T-helper 17 cell (primary cell): ENCODE measurements around the gene DDOST. TPM values are rescaled to one million over a fixed set of nuclear protein-coding genes. Genes with fewer than 3 reads are reported as not detected.

Experiments
- ATAC-seq: fragments of 150-1000 bp; cut with Tn5 transposase; 2 replicates; pipeline ENCODE4 v1.10.0; 2021; ENCODE audit warnings: mild to moderate bottlenecking, moderate library complexity
- DNase-seq, 3 donors: peaks; one replicate each; pipeline versions ENCODE4 v3.0.0 to v3.0.0-alpha.2; 2020 to 2021
- H3K9me3 ChIP-seq: one replicate; pipeline ENCODE4 v1.7.0; 2013; ENCODE audit warnings: low read length, mild to moderate bottlenecking; ENCODE audit not compliant: control insufficient read depth, poor library complexity, severe bottlenecking
- H3K27ac Mint-ChIP-seq: one replicate; pipeline ENCODE4 v1.8.0; 2022; ENCODE audit warnings: mild to moderate bottlenecking, moderate library complexity, mixed read lengths
- H3K27me3 Mint-ChIP-seq: one replicate; pipeline ENCODE4 v1.8.0; 2022; ENCODE audit warnings: mixed read lengths
- H3K36me3 Mint-ChIP-seq: one replicate; pipeline ENCODE4 v1.8.0; 2022; ENCODE audit warnings: low read depth, mixed read lengths
- H3K4me1 Mint-ChIP-seq: one replicate; pipeline ENCODE4 v1.8.0; 2022; ENCODE audit warnings: mild to moderate bottlenecking, mixed read lengths
- H3K4me3 Mint-ChIP-seq: one replicate; pipeline ENCODE4 v1.8.0; 2022; ENCODE audit warnings: mild to moderate bottlenecking, moderate library complexity, mixed read lengths
- total RNA-seq, 4 donors: library from RNA in 2 of 4; stranded (reverse) in 2 of 4; gene quantifications; one replicate each; pipeline ENCODE4 v1.2.3 and lab custom pipeline; 2022 to 2026

Gene DDOST
- total RNA-seq, 2 donors from 2014 or later = 104 to 112 TPM

- ATAC-seq = no peak
- no peak overlapping the region for H3K27ac Mint-ChIP-seq
- peaks cover 32% of the 10 kb centered on the region for H3K4me1 Mint-ChIP-seq
- H3K27me3 Mint-ChIP-seq = no peaks in the 10 kb centered on the region
- H3K36me3 Mint-ChIP-seq = peaks cover 3% of the 10 kb centered on the region
- H3K4me3 Mint-ChIP-seq = no peak overlapping the region
- H3K9me3 ChIP-seq = no peaks in the 10 kb centered on the region
- no peak for DNase-seq
Measured at GRCh38 chr1:20663969-20664715, 3.0 kb upstream of the DDOST start.

- H3K27me3 Mint-ChIP-seq = no peaks in the 10 kb centered on the region
- peaks cover 3% of the 10 kb centered on the region for H3K36me3 Mint-ChIP-seq
- peak overlapping the region; percentile 43 for H3K4me3 Mint-ChIP-seq
- H3K4me1 Mint-ChIP-seq = peaks cover 33% of the 10 kb centered on the region
- no peaks in the 10 kb centered on the region for H3K9me3 ChIP-seq
- DNase-seq (no peak), ATAC-seq (no peak)
- no peak overlapping the region for H3K27ac Mint-ChIP-seq
Measured at GRCh38 chr1:20663365-20663764, 2.2 kb upstream of the DDOST start.

- peaks cover 35% of the 10 kb centered on the region for H3K4me1 Mint-ChIP-seq
- DNase-seq = no peak
- H3K36me3 Mint-ChIP-seq = peaks cover 3% of the 10 kb centered on the region
- peak overlapping the region; percentile 99 for H3K27ac Mint-ChIP-seq
- no peaks in the 10 kb centered on the region for H3K9me3 ChIP-seq
- no peaks in the 10 kb centered on the region for H3K27me3 Mint-ChIP-seq
- ATAC-seq = no peak
- H3K4me3 Mint-ChIP-seq = peak overlapping the region; percentile 96
Measured at GRCh38 chr1:20662110-20662475, 924 bp upstream of the DDOST start.

GRCh38 chr1:20660847-20661206 lies 342 bp downstream of the DDOST start:
- peak; percentile 4 for ATAC-seq
- no peaks in the 10 kb centered on the region for H3K9me3 ChIP-seq
- no peak for DNase-seq
- Mint-ChIP-seq H3K27ac (peak overlapping the region; percentile 99), H3K36me3 (peaks cover 3% of the 10 kb centered on the region), H3K4me3 (peak overlapping the region; percentile 96), H3K27me3 (no peaks in the 10 kb centered on the region), H3K4me1 (peaks cover 39% of the 10 kb centered on the region)

GRCh38 chr1:20660363-20660762 lies 806 bp downstream of the DDOST start:
- Mint-ChIP-seq H3K27me3 (no peaks in the 10 kb centered on the region), H3K27ac (peak overlapping the region; percentile 99), H3K36me3 (peaks cover 3% of the 10 kb centered on the region), H3K4me1 (peaks cover 39% of the 10 kb centered on the region), H3K4me3 (peak overlapping the region; percentile 96)
- ATAC-seq (no peak), DNase-seq (no peak)
- H3K9me3 ChIP-seq = no peaks in the 10 kb centered on the region

- Mint-ChIP-seq H3K4me1 (peaks cover 39% of the 10 kb centered on the region), H3K36me3 (peaks cover 3% of the 10 kb centered on the region), H3K27me3 (no peaks in the 10 kb centered on the region), H3K27ac (peak overlapping the region; percentile 99), H3K4me3 (no peak overlapping the region)
- ATAC-seq (no peak), DNase-seq (no peak)
- no peaks in the 10 kb centered on the region for H3K9me3 ChIP-seq
Measured at GRCh38 chr1:20658166-20658915, 2.8 kb downstream of the DDOST start.

GRCh38 chr1:20657024-20657423 lies 4.1 kb downstream of the DDOST start:
- H3K4me1 Mint-ChIP-seq = peaks cover 32% of the 10 kb centered on the region
- H3K4me3 Mint-ChIP-seq = peak overlapping the region; percentile 57
- no peak for ATAC-seq
- no peaks in the 10 kb centered on the region for H3K9me3 ChIP-seq
- peaks cover 6% of the 10 kb centered on the region for H3K36me3 Mint-ChIP-seq
- no peaks in the 10 kb centered on the region for H3K27me3 Mint-ChIP-seq
- H3K27ac Mint-ChIP-seq = peak overlapping the region; percentile 99
- no peak for DNase-seq

GRCh38 chr1:20654104-20654690 lies 7.0 kb downstream of the DDOST start:
- Mint-ChIP-seq H3K27ac (peak overlapping the region; percentile 65), H3K4me1 (peaks cover 11% of the 10 kb centered on the region), H3K4me3 (no peak overlapping the region), H3K36me3 (peaks cover 10% of the 10 kb centered on the region), H3K27me3 (no peaks in the 10 kb centered on the region)
- no peaks in the 10 kb centered on the region for H3K9me3 ChIP-seq
- DNase-seq (no peak), ATAC-seq (no peak)

GRCh38 chr1:20652300-20652699 lies 8.9 kb downstream of the DDOST start:
- ATAC-seq (no peak), DNase-seq (no peak)
- no peaks in the 10 kb centered on the region for H3K27me3 Mint-ChIP-seq
- no peaks in the 10 kb centered on the region for H3K9me3 ChIP-seq
- H3K4me1 Mint-ChIP-seq = peaks cover 9% of the 10 kb centered on the region
- peaks cover 10% of the 10 kb centered on the region for H3K36me3 Mint-ChIP-seq
- no peak overlapping the region for H3K27ac Mint-ChIP-seq
- no peak overlapping the region for H3K4me3 Mint-ChIP-seq

GRCh38 chr1:20648946-20649345 lies 12.2 kb downstream of the DDOST start:
- Mint-ChIP-seq H3K4me3 (no peak overlapping the region), H3K4me1 (no peaks in the 10 kb centered on the region), H3K27me3 (no peaks in the 10 kb centered on the region), H3K27ac (peak overlapping the region; percentile 57), H3K36me3 (peaks cover 11% of the 10 kb centered on the region)
- ATAC-seq (no peak), DNase-seq (no peak)
- H3K9me3 ChIP-seq = no peaks in the 10 kb centered on the region

- H3K36me3 Mint-ChIP-seq = peaks cover 12% of the 10 kb centered on the region
- ATAC-seq (no peak), DNase-seq (no peak)
- H3K9me3 ChIP-seq = no peaks in the 10 kb centered on the region
- no peaks in the 10 kb centered on the region for H3K4me1 Mint-ChIP-seq
- no peaks in the 10 kb centered on the region for H3K27me3 Mint-ChIP-seq
- H3K27ac Mint-ChIP-seq = no peak overlapping the region
- no peak overlapping the region for H3K4me3 Mint-ChIP-seq
Measured at GRCh38 chr1:20648438-20648837, 12.7 kb downstream of the DDOST start.

GRCh38 chr1:20645414-20645813 lies 15.8 kb downstream of the DDOST start:
- no peaks in the 10 kb centered on the region for H3K9me3 ChIP-seq
- DNase-seq (no peak), ATAC-seq (no peak)
- Mint-ChIP-seq H3K27ac (no peak overlapping the region), H3K27me3 (no peaks in the 10 kb centered on the region), H3K4me3 (no peak overlapping the region), H3K36me3 (peaks cover 7% of the 10 kb centered on the region), H3K4me1 (peaks cover 1% of the 10 kb centered on the region)

- H3K36me3 Mint-ChIP-seq = peaks cover 4% of the 10 kb centered on the region
- no peak overlapping the region for H3K27ac Mint-ChIP-seq
- peaks cover 6% of the 10 kb centered on the region for H3K4me1 Mint-ChIP-seq
Measured at GRCh38 chr1:20644416-20644815, 16.8 kb downstream of the DDOST start.

More at GRCh38 chr1:20644416-20644815, 16.8 kb downstream of the DDOST start:
- H3K9me3 ChIP-seq = no peaks in the 10 kb centered on the region
- ATAC-seq = no peak
- Mint-ChIP-seq H3K27me3 (no peaks in the 10 kb centered on the region), H3K4me3 (no peak overlapping the region)
- DNase-seq = no peak
